Left forelimb (tissue), 1 donor: ENCODE results near the gene NAA11.

ENCODE experiments used
- DNase-seq: peaks from one replicate; pipeline ENCODE4 v3.0.0-alpha.2; 2018; ENCODE audit warnings: low spot score

The NAA11 gene

GRCh38 chr4:79325864-79326328 is at the start of gene NAA11:
Gene NAA11, minus strand, starts transcription at chr4:79326061. Its CDS starts 184 bp downstream, at chr4:79325877.
- no peak for DNase-seq

- DNase-seq = no peak
Measured at GRCh38 chr4:79370026-79370425, 44.2 kb upstream of the NAA11 start.

- no peak for DNase-seq
Measured at GRCh38 chr4:79367096-79367495, 41.2 kb upstream of the NAA11 start.

- DNase-seq = no peak
Measured at GRCh38 chr4:79366422-79366821, 40.6 kb upstream of the NAA11 start.

- no peak for DNase-seq
Measured at GRCh38 chr4:79364061-79364460, 38.2 kb upstream of the NAA11 start.

GRCh38 chr4:79362626-79363025 is 36.8 kb upstream of the NAA11 start:
- no peak for DNase-seq

GRCh38 chr4:79360006-79360405 is 34.1 kb upstream of the NAA11 start:
- DNase-seq = no peak

- no peak for DNase-seq
Measured at GRCh38 chr4:79358438-79358837, 32.6 kb upstream of the NAA11 start.

GRCh38 chr4:79357365-79357764 is 31.5 kb upstream of the NAA11 start:
- DNase-seq = no peak

GRCh38 chr4:79353075-79353474 is 27.2 kb upstream of the NAA11 start:
- no peak for DNase-seq

GRCh38 chr4:79348405-79348804 is 22.5 kb upstream of the NAA11 start:
- DNase-seq = no peak

GRCh38 chr4:79341893-79342653 is 16.2 kb upstream of the NAA11 start:
- no peak for DNase-seq

- DNase-seq = no peak
Measured at GRCh38 chr4:79340568-79340967, 14.7 kb upstream of the NAA11 start.

GRCh38 chr4:79338148-79338547 is 12.3 kb upstream of the NAA11 start:
- no peak for DNase-seq

- DNase-seq = no peak
Measured at GRCh38 chr4:79334783-79335182, 8.9 kb upstream of the NAA11 start.

- DNase-seq = no peak
Measured at GRCh38 chr4:79334341-79334740, 8.5 kb upstream of the NAA11 start.

GRCh38 chr4:79331126-79331876 is 5.4 kb upstream of the NAA11 start:
- DNase-seq = no peak

- no peak for DNase-seq
Measured at GRCh38 chr4:79330720-79331119, 4.9 kb upstream of the NAA11 start.

GRCh38 chr4:79325436-79325835 is 425 bp downstream of the NAA11 start:
- no peak for DNase-seq

- DNase-seq = no peak
Measured at GRCh38 chr4:79319975-79320374, 5.9 kb downstream of the NAA11 start.

GRCh38 chr4:79317711-79318110 is 8.2 kb downstream of the NAA11 start:
- DNase-seq = no peak

GRCh38 chr4:79315891-79316290 is 10.0 kb downstream of the NAA11 start:
- no peak for DNase-seq

GRCh38 chr4:79311279-79311678 is 14.6 kb downstream of the NAA11 start:
- no peak for DNase-seq
